Measurements from ENCODE around the gene TBC1D16. TPM values are rescaled to one million over a fixed set of nuclear protein-coding genes. Genes with fewer than 3 reads are reported as not detected.

TBC1D16 gene
- polyA plus RNA-seq, 3 donors, result 12.2 to 42.0 (median 37.9) TPM

- no peak overlapping the region for H3K27ac ChIP-seq (ENCODE audit: low read depth, low read length)
- WGBS, 3 donors, result 80 to 92% (median 91%) methylated on average over 27 of the region's 27 CpGs
These were observed 85.9 kb downstream of the TBC1D16 start for GRCh38 chr17:79949656-79950209.

DNA sequence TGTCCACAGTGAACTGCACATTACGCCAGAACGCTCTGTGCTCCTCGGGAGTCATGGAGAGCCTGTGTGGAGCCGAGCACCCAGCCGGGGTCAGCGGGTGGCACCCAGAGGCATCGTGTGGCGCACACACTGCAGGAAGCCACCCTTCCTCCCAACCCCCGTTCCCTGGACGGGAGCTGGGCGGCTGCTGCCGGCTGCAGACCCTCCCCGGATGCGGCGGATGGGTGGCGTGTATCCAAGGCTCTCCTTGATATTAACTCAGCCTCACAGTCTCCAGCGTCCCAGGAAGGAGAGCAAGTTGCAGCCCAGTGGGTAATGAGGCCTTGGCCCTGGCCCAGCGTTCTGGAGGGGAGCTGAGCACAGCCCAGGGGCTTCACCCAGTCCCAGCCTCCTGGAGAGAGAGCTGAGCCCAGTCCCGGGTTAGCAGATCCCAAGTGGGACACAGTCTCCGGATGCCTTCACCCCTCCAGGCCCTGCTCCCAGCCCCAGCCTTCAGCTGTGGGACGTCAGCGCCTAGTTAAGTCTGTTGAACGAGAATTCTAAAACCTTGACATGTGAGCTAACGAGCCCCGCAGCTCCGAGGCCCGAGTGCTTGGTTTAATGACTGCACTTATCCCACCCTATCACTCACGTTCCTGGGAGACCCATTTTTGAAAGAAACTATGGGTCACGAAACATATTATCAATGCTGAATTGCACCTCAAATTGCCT is 86.6 kb downstream of the TBC1D16 start:
- WGBS, 3 donors, result 85 to 91% (median 90%) methylated on average over 29 of the region's 29 CpGs
- H3K27ac ChIP-seq (ENCODE audit: low read depth, low read length), result no peak overlapping the region

DNA sequence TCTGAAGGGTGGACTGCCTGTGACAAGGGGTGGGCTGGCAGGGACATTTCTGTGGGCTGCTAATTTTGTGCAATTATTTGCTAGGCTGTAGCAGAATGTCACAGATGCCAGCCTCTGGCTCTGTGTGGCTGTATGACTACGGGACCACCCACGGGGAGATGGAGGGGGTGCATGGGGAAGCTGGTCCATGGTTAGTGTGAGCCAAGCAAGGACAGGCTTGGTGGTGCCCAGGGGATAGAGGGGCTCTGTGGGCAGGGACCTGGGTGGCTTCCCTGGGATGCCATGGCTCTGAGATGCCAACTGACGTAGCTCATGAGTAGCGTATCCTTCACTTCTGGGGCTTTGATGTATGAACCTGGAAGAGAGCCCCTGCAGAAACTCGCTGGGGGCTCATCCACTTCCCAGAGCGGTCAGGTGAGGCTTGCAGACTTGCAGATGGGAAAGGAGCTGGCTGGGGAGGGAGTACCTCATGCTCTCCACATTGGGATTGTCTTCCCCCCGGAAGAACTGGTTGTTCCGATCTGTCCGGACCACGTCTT is 87.2 kb downstream of the TBC1D16 start:
- H3K27ac ChIP-seq (ENCODE audit: low read depth, low read length), result no peak overlapping the region
- 89 to 98% (median 93%) methylated on average over 10 of the region's 10 CpGs for WGBS, 3 donors

DNA sequence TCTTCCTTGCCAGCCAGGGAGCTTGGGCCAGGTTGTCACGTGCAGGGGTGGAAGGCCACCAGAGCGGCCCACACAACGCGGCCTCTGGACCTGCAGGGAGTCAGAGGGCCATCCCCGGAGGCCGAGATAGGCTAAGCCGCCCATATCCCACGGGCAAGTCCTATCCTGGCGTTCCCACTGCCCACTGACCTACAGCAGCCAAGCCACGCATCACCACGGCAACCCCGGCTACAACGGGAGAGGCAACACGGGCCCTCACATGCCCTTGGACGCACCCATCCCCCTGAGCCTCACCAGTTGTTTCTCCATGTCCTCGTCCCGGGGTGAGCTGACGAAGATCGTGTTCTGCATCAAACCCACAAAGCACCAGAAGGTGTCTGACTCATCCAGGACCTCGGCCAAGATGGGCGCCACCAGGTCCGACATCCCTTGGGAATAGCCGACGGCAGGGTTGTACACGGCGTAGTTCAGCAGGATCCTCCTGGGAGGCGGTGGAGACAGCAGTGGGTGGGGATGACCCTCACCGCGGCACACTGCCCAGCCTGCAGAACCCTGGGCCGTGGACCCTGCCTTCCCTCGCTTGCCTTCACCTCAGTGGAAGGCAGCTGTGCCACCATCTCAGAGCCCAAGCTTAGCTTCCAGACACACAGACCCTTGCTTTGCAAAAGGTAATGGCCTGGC is 88.2 kb downstream of the TBC1D16 start:
- WGBS, 3 donors, result 91 to 95% (median 95%) methylated on average over 31 of the region's 31 CpGs
- H3K27ac ChIP-seq (ENCODE audit: low read depth, low read length), result no peak overlapping the region

DNA sequence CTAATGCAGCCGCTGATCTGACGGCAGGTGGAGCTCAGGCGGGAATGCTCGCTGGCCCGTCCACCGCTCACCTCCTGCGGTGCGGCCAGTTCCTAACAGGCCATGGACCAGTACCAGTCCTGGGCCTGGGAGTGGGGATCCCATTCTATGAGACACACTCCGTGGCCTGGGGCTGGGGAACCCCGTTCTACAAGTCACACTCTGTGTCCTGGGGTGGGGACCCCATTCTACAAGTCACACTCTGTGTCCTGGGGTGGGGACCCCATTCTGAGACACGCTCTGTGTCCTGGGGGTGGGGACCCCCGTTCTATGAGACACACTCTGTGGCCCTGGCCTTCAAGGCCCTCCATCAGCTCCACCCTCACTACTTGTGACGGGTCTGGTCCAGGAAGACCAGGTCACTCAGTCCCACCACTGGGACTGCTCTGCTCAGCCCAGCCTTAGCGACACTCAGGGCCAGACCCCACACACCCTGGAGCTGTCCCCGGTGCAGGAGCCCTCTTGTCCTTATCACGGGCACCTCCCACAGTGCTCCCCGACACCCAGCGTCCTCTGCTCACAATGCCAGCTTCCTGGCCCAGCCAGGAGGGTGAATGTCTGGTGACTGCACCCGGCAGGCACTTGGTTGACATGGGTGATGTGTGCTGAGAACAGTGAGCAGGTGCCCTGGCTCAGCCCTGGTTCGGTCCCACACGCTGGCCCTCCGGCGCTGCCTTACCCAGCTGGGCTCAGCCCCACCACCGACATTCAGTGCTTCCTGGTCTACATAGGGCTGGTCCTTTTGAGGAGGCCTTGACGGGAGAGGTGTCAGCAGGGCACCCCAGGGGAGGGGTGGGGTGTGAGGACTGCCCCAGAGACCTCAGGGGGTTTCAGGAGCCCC is 89.1 kb downstream of the TBC1D16 start:
- no peak overlapping the region for H3K27ac ChIP-seq (ENCODE audit: low read depth, low read length)
- 91 to 95% (median 95%) methylated on average over 25 of the region's 25 CpGs for WGBS, 3 donors

- 89 to 94% (median 94%) methylated on average over 25 of the region's 25 CpGs for WGBS, 3 donors
- H3K27ac ChIP-seq (ENCODE audit: low read depth, low read length), result no peak overlapping the region
These were observed 89.9 kb downstream of the TBC1D16 start for GRCh38 chr17:79945591-79946255.

- 96 to 97% (median 97%) methylated on average over 31 of the region's 31 CpGs for WGBS, 3 donors
- no peak overlapping the region for H3K27ac ChIP-seq (ENCODE audit: low read depth, low read length)
These were observed 90.8 kb downstream of the TBC1D16 start for GRCh38 chr17:79944821-79945391.

GRCh38 chr17:79944251-79944812 is 91.3 kb downstream of the TBC1D16 start:
- no peak overlapping the region for H3K27ac ChIP-seq (ENCODE audit: low read depth, low read length)
- WGBS, 3 donors, result 92 to 95% (median 93%) methylated on average over 23 of the region's 23 CpGs

- no peak overlapping the region for H3K27ac ChIP-seq (ENCODE audit: low read depth, low read length)
- 94 to 95% (median 94%) methylated on average over 42 of the region's 42 CpGs for WGBS, 3 donors
These were observed 92.1 kb downstream of the TBC1D16 start for GRCh38 chr17:79943347-79944241.

DNA sequence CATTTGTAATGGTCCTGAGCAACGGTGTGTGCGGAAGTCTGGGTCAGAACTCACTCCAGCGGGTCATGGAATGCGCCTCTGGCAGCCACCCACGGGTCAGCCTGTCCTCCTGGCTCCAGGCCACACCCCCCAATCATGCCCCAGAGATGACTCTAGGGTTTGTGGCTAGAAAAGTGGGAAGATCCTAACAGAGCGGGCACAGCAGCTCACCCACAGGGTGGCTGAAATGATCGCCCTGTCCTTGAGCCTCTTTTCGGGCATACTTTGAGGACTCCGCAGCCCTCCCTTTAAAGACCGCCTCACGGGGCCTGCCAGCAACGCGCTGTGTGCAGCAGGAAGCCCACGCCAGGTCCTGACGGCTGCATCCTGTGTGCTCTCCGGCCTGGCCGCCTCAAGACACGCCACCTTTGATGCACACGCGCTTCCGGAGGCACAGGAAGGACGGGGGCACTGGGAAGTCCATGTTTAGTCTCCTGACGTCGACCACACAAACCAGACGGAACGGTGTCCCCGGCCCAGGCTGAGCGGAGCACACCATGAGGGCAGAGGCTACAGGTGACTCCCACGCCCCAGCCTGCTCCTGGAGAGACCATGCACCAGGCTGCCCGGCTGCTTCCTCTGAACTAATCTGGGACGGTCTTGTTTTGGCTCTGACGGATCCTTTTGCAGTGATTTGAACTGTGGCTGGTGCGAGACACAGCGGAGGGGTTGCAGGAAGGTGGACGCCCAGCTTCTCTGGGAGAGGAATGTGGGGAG is 92.9 kb downstream of the TBC1D16 start:
- no peak overlapping the region for H3K27ac ChIP-seq (ENCODE audit: low read depth, low read length)
- WGBS, 3 donors, result 45 to 81% (median 54%) methylated on average over 34 to 35 of the region's 35 CpGs

DNA sequence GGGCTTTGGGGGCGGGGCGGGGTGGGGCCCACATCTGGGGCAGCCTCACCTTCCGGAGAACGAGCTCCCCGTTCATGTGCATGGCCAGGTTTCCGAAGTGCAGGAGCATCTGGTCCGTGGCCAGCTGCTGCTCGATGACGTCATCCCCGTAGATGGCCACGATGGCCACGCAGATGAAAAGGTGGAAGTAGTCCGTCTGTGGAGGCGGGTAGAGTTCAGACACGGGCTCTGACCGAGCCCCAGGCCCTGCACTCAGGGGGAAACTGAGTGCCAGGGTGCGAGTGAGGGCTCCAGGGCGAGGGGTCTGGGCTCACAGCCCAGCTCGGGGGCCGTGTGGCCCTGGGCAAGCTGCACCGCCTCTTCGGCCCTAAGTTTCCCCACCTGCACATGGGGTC is 93.7 kb downstream of the TBC1D16 start:
- no peak overlapping the region for H3K27ac ChIP-seq (ENCODE audit: low read depth, low read length)
- 82 to 89% (median 88%) methylated on average over 21 to 22 of the region's 22 CpGs for WGBS, 3 donors

DNA sequence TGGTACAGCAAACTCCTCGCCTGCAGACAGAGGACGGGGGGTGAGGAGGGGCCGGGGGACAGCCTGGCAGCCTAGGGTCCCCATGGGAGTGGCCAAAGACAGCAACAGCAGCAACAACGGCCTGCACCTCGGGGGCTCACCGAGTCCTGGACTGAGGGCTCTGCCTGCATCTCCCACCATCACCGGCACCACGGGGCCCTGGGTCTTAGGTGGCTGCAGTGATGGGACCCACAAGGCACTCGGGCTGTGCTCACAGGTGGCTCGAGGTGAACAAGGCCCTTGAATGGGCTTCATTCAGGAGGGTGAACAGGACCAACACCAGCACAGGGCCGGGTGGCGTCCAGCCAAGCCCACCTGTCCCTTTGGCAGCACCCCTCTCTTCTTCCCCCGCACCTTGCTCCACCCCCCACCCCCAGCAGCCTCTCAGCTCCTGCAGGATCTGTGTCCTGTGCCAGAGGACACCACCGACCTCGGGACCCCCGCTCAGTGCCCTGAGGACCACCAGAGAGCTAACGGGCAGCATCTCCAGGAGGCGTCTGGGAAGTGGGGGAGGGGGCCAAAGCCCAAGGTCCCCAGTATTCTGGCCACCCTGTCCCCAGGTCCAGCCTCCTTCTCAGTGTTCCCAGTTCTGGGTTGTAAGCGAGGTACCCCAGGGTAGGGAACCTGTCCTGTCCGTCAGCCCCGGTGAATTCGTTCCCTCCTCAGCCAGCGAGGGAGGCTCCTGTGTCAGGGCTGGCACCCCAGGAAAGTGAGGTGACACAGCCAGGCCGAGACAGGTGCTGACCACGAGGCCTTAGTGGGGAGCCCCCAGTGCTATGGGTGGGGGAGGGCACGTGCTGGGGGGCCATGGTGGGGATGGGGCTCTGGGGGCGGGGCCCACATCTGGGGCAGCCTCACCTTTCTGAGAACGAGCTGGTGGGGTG is 94.3 kb downstream of the TBC1D16 start:
- 83 to 90% (median 89%) methylated on average over 27 to 28 of the region's 28 CpGs for WGBS, 3 donors
- no peak overlapping the region for H3K27ac ChIP-seq (ENCODE audit: low read depth, low read length)

GRCh38 chr17:79940459-79941087 is 95.1 kb downstream of the TBC1D16 start:
- no peak overlapping the region for H3K27ac ChIP-seq (ENCODE audit: low read depth, low read length)
- 87 to 93% (median 93%) methylated on average over 31 of the region's 31 CpGs for WGBS, 3 donors

DNA sequence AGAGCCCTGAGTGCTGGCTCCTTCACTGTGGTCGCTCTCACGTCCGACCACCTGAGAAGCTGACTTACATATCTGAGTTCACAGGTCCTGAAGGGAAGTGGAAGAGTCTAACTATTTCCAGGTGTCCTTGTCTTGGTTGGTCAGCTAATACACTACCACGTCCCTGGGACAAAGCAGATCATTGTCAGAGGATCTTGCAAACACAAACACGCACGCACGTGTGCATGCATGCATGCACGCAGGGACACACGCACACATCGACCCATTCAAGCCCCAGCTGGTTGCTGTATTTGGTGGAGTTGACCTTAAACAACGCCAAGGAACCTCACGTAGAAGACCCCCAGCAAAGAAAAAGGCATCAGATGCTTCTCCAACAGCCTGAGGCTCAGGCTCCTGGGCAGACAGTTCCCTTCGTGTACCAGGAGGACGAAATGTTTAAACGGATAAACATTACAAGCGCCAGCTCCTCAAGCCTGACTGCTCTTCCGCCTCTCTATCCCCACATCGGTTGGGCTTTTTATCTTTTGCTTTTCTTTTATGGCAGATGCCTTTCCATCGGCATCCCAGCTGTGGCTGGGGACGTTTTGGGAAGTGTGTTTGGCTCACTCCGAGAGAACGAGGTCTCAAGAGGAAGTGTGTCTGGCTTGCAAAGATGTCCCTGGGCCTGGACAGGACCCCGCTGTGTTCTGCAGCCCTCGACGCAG is 95.8 kb downstream of the TBC1D16 start:
- 86 to 91% (median 88%) methylated on average over 25 of the region's 25 CpGs for WGBS, 3 donors
- no peak overlapping the region for H3K27ac ChIP-seq (ENCODE audit: low read depth, low read length)
